Measurements from ENCODE around the gene SRSF6.
A peak's percentile ranks its signal among the peaks of the same experiment; 100 is the strongest.
"Not testable (repeated sequence)": the region's sequence is repeated elsewhere in the genome, so short reads cannot be mapped to it uniquely, and the experiment has no call there.

SRSF6 gene

GRCh38 chr20:43450841-43451799, 6.6 kb upstream of the SRSF6 start:
- no peak overlapping the region for H3K4me3 ChIP-seq (ENCODE audit: low read length)
- no peak overlapping the region for H3K27ac ChIP-seq (ENCODE audit: low read depth, low read length)
- H3K36me3 ChIP-seq (ENCODE audit: control insufficient read depth, low read length), result no peaks in the 10 kb centered on the region
- TF ChIP-seq EZH2phosphoT487 (IDR thresholded peaks at IDR 0.05; ENCODE audit: borderline replicate concordance, low read length), result no peak
- TF ChIP-seq, protein P1, sequence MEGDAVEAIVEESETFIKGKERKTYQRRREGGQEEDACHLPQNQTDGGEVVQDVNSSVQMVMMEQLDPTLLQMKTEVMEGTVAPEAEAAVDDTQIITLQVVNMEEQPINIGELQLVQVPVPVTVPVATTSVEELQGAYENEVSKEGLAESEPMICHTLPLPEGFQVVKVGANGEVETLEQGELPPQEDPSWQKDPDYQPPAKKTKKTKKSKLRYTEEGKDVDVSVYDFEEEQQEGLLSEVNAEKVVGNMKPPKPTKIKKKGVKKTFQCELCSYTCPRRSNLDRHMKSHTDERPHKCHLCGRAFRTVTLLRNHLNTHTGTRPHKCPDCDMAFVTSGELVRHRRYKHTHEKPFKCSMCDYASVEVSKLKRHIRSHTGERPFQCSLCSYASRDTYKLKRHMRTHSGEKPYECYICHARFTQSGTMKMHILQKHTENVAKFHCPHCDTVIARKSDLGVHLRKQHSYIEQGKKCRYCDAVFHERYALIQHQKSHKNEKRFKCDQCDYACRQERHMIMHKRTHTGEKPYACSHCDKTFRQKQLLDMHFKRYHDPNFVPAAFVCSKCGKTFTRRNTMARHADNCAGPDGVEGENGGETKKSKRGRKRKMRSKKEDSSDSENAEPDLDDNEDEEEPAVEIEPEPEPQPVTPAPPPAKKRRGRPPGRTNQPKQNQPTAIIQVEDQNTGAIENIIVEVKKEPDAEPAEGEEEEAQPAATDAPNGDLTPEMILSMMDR (IDR thresholded peaks at IDR 0.05; ENCODE audit: low read depth, low read length, poor library complexity, severe bottlenecking), result no peak
- H3K9me3 ChIP-seq (ENCODE audit: control insufficient read depth, insufficient read depth, low read length), result peaks cover 5% of the 10 kb centered on the region; the same call in 1 of the 2 replicates
- no peak overlapping the region for H3K4me2 ChIP-seq (ENCODE audit: low read length)
- H3K27me3 ChIP-seq (ENCODE audit: control insufficient read depth, low read length), result peaks cover 17% of the 10 kb centered on the region
- no peaks in the 10 kb centered on the region for H3F3A ChIP-seq (ENCODE audit: control insufficient read depth, insufficient read depth)
- no peaks in the 10 kb centered on the region; the same call in 1 of the 2 replicates for H3K4me1 ChIP-seq (ENCODE audit: control insufficient read depth, low read length)
- H3K9me2 ChIP-seq (replicated peaks; ENCODE audit: control insufficient read depth, low read length), result no peaks in the 10 kb centered on the region
- H4K20me1 ChIP-seq (ENCODE audit: control insufficient read depth, insufficient read depth, low read depth, low read length), result no peaks in the 10 kb centered on the region
- no peaks in the 10 kb centered on the region for H3K79me2 ChIP-seq (ENCODE audit: control insufficient read depth, low read length)

GRCh38 chr20:43452404-43453126, 5.1 kb upstream of the SRSF6 start:
- TF ChIP-seq EZH2phosphoT487 (IDR thresholded peaks at IDR 0.05; ENCODE audit: borderline replicate concordance, low read length), result no peak
- TF ChIP-seq, protein P1 (IDR thresholded peaks at IDR 0.05; ENCODE audit: low read depth, low read length, poor library complexity, severe bottlenecking), result no peak
- Histone ChIP-seq H3K79me2 (ENCODE audit: control insufficient read depth, low read length) (peaks cover under 1% of the 10 kb centered on the region; the same call in 1 of the 2 replicates), H3K4me2 (ENCODE audit: low read length) (no peak overlapping the region), H3K4me3 (ENCODE audit: low read length) (no peak overlapping the region), H3K9me3 (ENCODE audit: control insufficient read depth, insufficient read depth, low read length) (peaks cover 8% of the 10 kb centered on the region; the same call in 1 of the 2 replicates), H4K20me1 (ENCODE audit: control insufficient read depth, insufficient read depth, low read depth, low read length) (no peaks in the 10 kb centered on the region), H3K9me2 (replicated peaks; ENCODE audit: control insufficient read depth, low read length) (no peaks in the 10 kb centered on the region), H3K36me3 (ENCODE audit: control insufficient read depth, low read length) (no peaks in the 10 kb centered on the region; the same call in 1 of the 2 replicates), H3K27me3 (ENCODE audit: control insufficient read depth, low read length) (peaks cover 17% of the 10 kb centered on the region), H3K4me1 (ENCODE audit: control insufficient read depth, low read length) (peaks cover 5% of the 10 kb centered on the region), H3K27ac (ENCODE audit: low read depth, low read length) (no peak overlapping the region), H3F3A (ENCODE audit: control insufficient read depth, insufficient read depth) (no peaks in the 10 kb centered on the region)

GRCh38 chr20:43456252-43456651, 1.4 kb upstream of the SRSF6 start:
- not testable (repeated sequence) for H3K9me2 ChIP-seq (replicated peaks; ENCODE audit: control insufficient read depth, low read length); H3K27me3 ChIP-seq (ENCODE audit: control insufficient read depth, low read length); H3K9me3 ChIP-seq (ENCODE audit: control insufficient read depth, insufficient read depth, low read length); H3K4me3 ChIP-seq (ENCODE audit: low read length); H3K27ac ChIP-seq (ENCODE audit: low read depth, low read length)
- Histone ChIP-seq H3K79me2 (ENCODE audit: control insufficient read depth, low read length) (peaks cover 36% of the 10 kb centered on the region), H4K20me1 (ENCODE audit: control insufficient read depth, insufficient read depth, low read depth, low read length) (peaks cover 23% of the 10 kb centered on the region), H3K36me3 (ENCODE audit: control insufficient read depth, low read length) (peaks cover 34% of the 10 kb centered on the region), H3K4me1 (ENCODE audit: control insufficient read depth, low read length) (peaks cover 21% of the 10 kb centered on the region), H3K4me2 (ENCODE audit: low read length) (peak overlapping the region; percentile 75; the same call in 1 of the 2 replicates), H3F3A (ENCODE audit: control insufficient read depth, insufficient read depth) (peaks cover 22% of the 10 kb centered on the region)

All from DOHH2 (cell line).